Mesenchymal stem cell (in vitro differentiated cells and primary cell): ENCODE results near the gene ACACB.

ENCODE experiments used
- DNase-seq: peaks from one replicate; pipeline ENCODE4 v3.0.0-alpha.2; 2013
- H2AFZ ChIP-seq: one replicate; pipeline ENCODE4 v1.6.1; 2013; ENCODE audit warnings: low read depth, mild to moderate bottlenecking, control low read depth, inconsistent platforms, low read length, moderate library complexity
- H2AK5ac ChIP-seq: 2 replicates; pipeline ENCODE4 v1.6.1; 2013; ENCODE audit warnings: low read length, moderate library complexity, mild to moderate bottlenecking, inconsistent platforms; ENCODE audit not compliant: severe bottlenecking
- H2BK120ac ChIP-seq: one replicate; pipeline ENCODE4 v1.6.1; 2013; ENCODE audit warnings: low read depth, mild to moderate bottlenecking, inconsistent platforms, low read length, moderate library complexity
- H2BK12ac ChIP-seq, 2 experiments: one replicate each; pipeline ENCODE4 v1.6.1; 2013; ENCODE audit warnings: inconsistent platforms in 2 of 2, low read length in 2 of 2, mild to moderate bottlenecking in 2 of 2, moderate library complexity in 2 of 2, control low read depth in 1 of 2
- H2BK15ac ChIP-seq: one replicate; pipeline ENCODE4 v1.6.1; 2013; ENCODE audit warnings: mild to moderate bottlenecking, low read depth, inconsistent platforms; ENCODE audit not compliant: poor library complexity, severe bottlenecking
- H2BK5ac ChIP-seq: 2 replicates; pipeline ENCODE4 v1.6.1; 2013; ENCODE audit warnings: low read depth, mild to moderate bottlenecking, low read length, control low read depth, inconsistent platforms; ENCODE audit not compliant: poor library complexity, severe bottlenecking
- H3K14ac ChIP-seq, 2 experiments: one replicate each; pipeline ENCODE4 v1.6.1; 2013; ENCODE audit warnings: inconsistent platforms in 2 of 2, low read length in 2 of 2, control low read depth in 1 of 2, mild to moderate bottlenecking in 1 of 2, moderate library complexity in 1 of 2
- H3K18ac ChIP-seq, 2 experiments: one replicate each; pipeline ENCODE4 v1.6.1; 2013; ENCODE audit warnings: inconsistent platforms in 2 of 2, low read length in 2 of 2, control low read depth in 1 of 2, low read depth in 1 of 2, mild to moderate bottlenecking in 1 of 2
- H3K23ac ChIP-seq, 2 experiments: one replicate each; pipeline ENCODE4 v1.6.1; 2013; ENCODE audit warnings: inconsistent platforms in 2 of 2, low read length in 2 of 2, mild to moderate bottlenecking in 2 of 2, moderate library complexity in 2 of 2, control low read depth in 1 of 2
- H3K27ac ChIP-seq: 2 replicates; pipeline ENCODE4 v1.5.1; 2013; ENCODE audit warnings: mild to moderate bottlenecking, moderate library complexity, low read length, control low read depth, inconsistent platforms; ENCODE audit not compliant: poor library complexity, severe bottlenecking
- H3K27me3 ChIP-seq, 2 experiments: 2 replicates each; pipeline versions ENCODE4 v1.6.1 to v1.7.0; 2013; ENCODE audit warnings: low read length in 2 of 2, mild to moderate bottlenecking in 2 of 2, moderate library complexity in 2 of 2, control low read depth in 1 of 2, inconsistent platforms in 1 of 2; ENCODE audit not compliant: control insufficient read depth in 1 of 2, insufficient read depth in 1 of 2
- H3K36me3 ChIP-seq, 2 experiments: 2 replicates each; pipeline versions ENCODE4 v1.6.1 to v1.7.0; 2013; ENCODE audit warnings: low read length in 2 of 2, control low read depth in 1 of 2, inconsistent platforms in 1 of 2, low read depth in 1 of 2, mild to moderate bottlenecking in 1 of 2; ENCODE audit not compliant: insufficient read depth in 2 of 2, control insufficient read depth in 1 of 2
- H3K4ac ChIP-seq, 2 experiments: one replicate each; pipeline ENCODE4 v1.6.1; 2013; ENCODE audit warnings: inconsistent platforms in 2 of 2, low read length in 2 of 2, mild to moderate bottlenecking in 2 of 2, moderate library complexity in 2 of 2, control low read depth in 1 of 2, low read depth in 1 of 2
- H3K4me1 ChIP-seq: 2 replicates; pipeline ENCODE4 v1.6.1; 2013; ENCODE audit warnings: low read depth, low read length, control low read depth; ENCODE audit not compliant: control insufficient read depth, insufficient read depth
- H3K4me2 ChIP-seq: 2 replicates; pipeline ENCODE4 v1.6.1; 2013; ENCODE audit warnings: low read length, mild to moderate bottlenecking, inconsistent platforms; ENCODE audit not compliant: poor library complexity, severe bottlenecking
- H3K4me3 ChIP-seq, 2 experiments: 2 replicates each; pipeline versions ENCODE4 v1.5.1 to v1.7.0; 2013; ENCODE audit warnings: low read length in 2 of 2, mild to moderate bottlenecking in 2 of 2, control low read depth in 1 of 2, low read depth in 1 of 2; ENCODE audit not compliant: insufficient read depth in 1 of 2
- H3K79me1 ChIP-seq: replicated peaks from 2 replicates; pipeline ENCODE4 v1.6.1; 2013; ENCODE audit warnings: mild to moderate bottlenecking, control low read depth, low read length, inconsistent platforms; ENCODE audit not compliant: poor library complexity, severe bottlenecking
- H3K9ac ChIP-seq: 2 replicates; pipeline ENCODE4 v1.7.0; 2013; ENCODE audit warnings: mild to moderate bottlenecking, low read length, moderate library complexity
- H3K9me3 ChIP-seq: 2 replicates; pipeline ENCODE4 v1.7.0; 2013; ENCODE audit warnings: mild to moderate bottlenecking, low read length; ENCODE audit not compliant: control insufficient read depth
- H4K8ac ChIP-seq: one replicate; pipeline ENCODE4 v1.6.1; 2013; ENCODE audit warnings: inconsistent platforms, mild to moderate bottlenecking, low read length, moderate library complexity
- H4K91ac ChIP-seq: one replicate; pipeline ENCODE4 v1.6.1; 2013; ENCODE audit warnings: mild to moderate bottlenecking, low read length, inconsistent platforms
- whole genome bisulfite sequencing: methylation state at CpG from one replicate; pipeline ENCODE4 v1.1.7; 2013; ENCODE audit warnings: mixed read lengths; 5-methylcytosine and 5-hydroxymethylcytosine counted together

ACACB gene

GRCh38 chr12:109097435-109098182, 18.8 kb upstream of the ACACB start, which contains the start of gene UNG:
UNG (plus strand) TSS chr12:109097597; CDS start chr12:109097680, 83 bp downstream.
- Histone ChIP-seq H2BK15ac (no peak within 1 kb of the TSS), H3K9ac (peak within 1 kb of the TSS; percentile 98), H2BK12ac (no peak within 1 kb of the TSS), H4K8ac (peak within 1 kb of the TSS; percentile 62), H2BK5ac (no peak within 1 kb of the TSS), H3K9me3 (no peaks in the 10 kb centered on the region), H3K36me3 (peaks cover 13 to 19% of the 10 kb centered on the region in 2 experiments), H3K4me2 (peak within 1 kb of the TSS; percentile 100), H3K23ac (no peak within 1 kb of the TSS), H4K91ac (no peak within 1 kb of the TSS), H2AFZ (peak within 1 kb of the TSS; percentile 54), H3K4ac (peak within 1 kb of the TSS; percentile 6 to 60), H3K79me1 (peaks cover 26% of the 10 kb centered on the region), H3K4me3 (peak within 1 kb of the TSS; percentile 71 to 95), H2BK120ac (no peak within 1 kb of the TSS), H3K27me3 (no peaks in the 10 kb centered on the region), H3K18ac (peak within 1 kb of the TSS; percentile 18 to 40), H2AK5ac (no peak within 1 kb of the TSS), H3K4me1 (peaks cover 15% of the 10 kb centered on the region), H3K14ac (peak within 1 kb of the TSS in 1 of 2 experiments; percentile 51), H3K27ac (peak within 1 kb of the TSS; percentile 77)
- WGBS: under 1% methylated on average over 49 of the region's 71 CpGs
- DNase-seq: peak; percentile 96

GRCh38 chr12:109098183-109098604, 18.2 kb upstream of the ACACB start:
- Histone ChIP-seq H3K4me2 (peak overlapping the region; percentile 72), H3K4me1 (peaks cover 10% of the 10 kb centered on the region), H2BK15ac (no peak overlapping the region), H4K8ac (peak overlapping the region; percentile 62), H3K27me3 (no peaks in the 10 kb centered on the region), H3K4me3 (peak overlapping the region; percentile 68 to 95), H3K4ac (peak overlapping the region in 1 of 2 experiments; percentile 60), H2BK5ac (no peak overlapping the region), H3K23ac (no peak overlapping the region), H3K27ac (peak overlapping the region; percentile 77), H3K14ac (peak overlapping the region in 1 of 2 experiments; percentile 51), H3K36me3 (peaks cover 17 to 21% of the 10 kb centered on the region in 2 experiments), H2BK12ac (no peak overlapping the region), H3K9ac (peak overlapping the region; percentile 98), H3K9me3 (no peaks in the 10 kb centered on the region), H2AFZ (peak overlapping the region; percentile 54), H3K79me1 (peaks cover 22% of the 10 kb centered on the region), H4K91ac (no peak overlapping the region), H2BK120ac (no peak overlapping the region), H2AK5ac (no peak overlapping the region), H3K18ac (peak overlapping the region; percentile 18 to 40)
- under 1% methylated on average over 32 of the region's 32 CpGs for WGBS
- DNase-seq: peak; percentile 81

- Histone ChIP-seq H2BK12ac (no peak overlapping the region), H3K4me3 (peak overlapping the region; percentile 68 to 95), H2BK15ac (no peak overlapping the region), H3K4me1 (peaks cover 7% of the 10 kb centered on the region), H2BK5ac (no peak overlapping the region), H3K14ac (peak overlapping the region in 1 of 2 experiments; percentile 51), H3K23ac (no peak overlapping the region), H3K27ac (peak overlapping the region; percentile 77), H4K8ac (peak overlapping the region; percentile 62), H3K79me1 (peaks cover 22% of the 10 kb centered on the region), H2BK120ac (no peak overlapping the region), H2AK5ac (no peak overlapping the region), H3K4me2 (peak overlapping the region; percentile 72), H3K27me3 (no peaks in the 10 kb centered on the region), H2AFZ (peak overlapping the region; percentile 54), H3K18ac (peak overlapping the region in 1 of 2 experiments; percentile 40), H3K36me3 (peaks cover 22 to 23% of the 10 kb centered on the region in 2 experiments), H3K9me3 (no peaks in the 10 kb centered on the region), H3K9ac (peak overlapping the region; percentile 98), H3K4ac (peak overlapping the region in 1 of 2 experiments; percentile 60), H4K91ac (no peak overlapping the region)
- 22% methylated on average over 6 of the region's 8 CpGs for WGBS
- DNase-seq: no peak
Observed at GRCh38 chr12:109098651-109099050, 17.7 kb upstream of the ACACB start.

GRCh38 chr12:109099431-109100020, 16.9 kb upstream of the ACACB start:
- Histone ChIP-seq H3K79me1 (peaks cover 25% of the 10 kb centered on the region), H4K91ac (no peak overlapping the region), H3K4me1 (peaks cover 7% of the 10 kb centered on the region), H4K8ac (no peak overlapping the region), H3K18ac (no peak overlapping the region), H3K9me3 (no peaks in the 10 kb centered on the region), H2AFZ (no peak overlapping the region), H3K27me3 (no peaks in the 10 kb centered on the region), H3K23ac (no peak overlapping the region), H3K4ac (no peak overlapping the region), H2AK5ac (no peak overlapping the region), H2BK15ac (no peak overlapping the region), H3K14ac (no peak overlapping the region), H3K36me3 (peaks cover 29% of the 10 kb centered on the region in 2 experiments), H3K27ac (no peak overlapping the region), H2BK120ac (no peak overlapping the region), H3K9ac (peak overlapping the region; percentile 98), H2BK5ac (no peak overlapping the region), H3K4me2 (peak overlapping the region; percentile 45), H2BK12ac (no peak overlapping the region), H3K4me3 (peak overlapping the region in 1 of 2 experiments; percentile 95)
- WGBS: 88% methylated on average over 11 of the region's 12 CpGs
- peak; percentile 33 for DNase-seq
